ENCODE results near the gene LMX1B.

The LMX1B gene

DNA sequence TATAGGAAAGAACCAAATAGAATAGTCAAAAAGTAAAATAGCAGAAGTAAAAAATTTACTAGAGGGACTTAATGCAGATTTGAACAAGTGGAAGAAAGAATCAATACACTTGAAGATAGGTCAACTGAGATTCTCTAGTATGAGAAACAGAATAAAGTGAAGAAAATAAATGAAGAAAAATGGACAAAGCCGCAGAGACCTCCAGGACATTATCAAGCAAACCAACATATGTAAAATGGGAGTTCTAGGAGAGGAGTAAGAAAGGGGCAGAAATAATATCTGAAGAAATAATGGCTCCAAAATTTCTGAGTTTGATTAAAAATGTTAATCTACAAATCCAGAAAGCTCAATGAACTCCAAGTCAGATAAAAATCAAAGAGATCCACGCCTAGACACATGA lies 121.1 kb downstream of the LMX1B start:
- DNase-seq (ENCODE audit: insufficient read length, low spot score) (no peak), FAIRE-seq (no peak)

DNA sequence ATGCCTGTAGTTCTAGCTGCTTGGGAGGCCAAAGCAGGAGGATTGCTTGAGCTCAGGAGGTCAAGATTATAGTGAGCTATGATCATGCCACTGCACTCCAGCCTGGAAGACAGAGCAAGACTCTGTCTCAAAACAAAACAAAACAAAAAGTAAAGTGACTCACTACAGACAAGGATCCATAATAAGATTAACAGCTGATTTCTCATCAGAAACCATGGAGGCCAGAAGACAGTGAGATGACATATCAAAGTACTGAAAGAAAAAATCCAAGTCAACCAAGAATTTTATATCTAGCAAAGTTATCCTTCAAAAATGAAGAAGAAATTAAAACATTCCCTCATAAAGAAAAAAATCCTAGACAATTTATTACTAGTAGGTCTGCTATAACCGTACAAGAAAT lies 121.8 kb downstream of the LMX1B start:
- FAIRE-seq (no peak), DNase-seq (ENCODE audit: insufficient read length, low spot score) (no peak)

DNA sequence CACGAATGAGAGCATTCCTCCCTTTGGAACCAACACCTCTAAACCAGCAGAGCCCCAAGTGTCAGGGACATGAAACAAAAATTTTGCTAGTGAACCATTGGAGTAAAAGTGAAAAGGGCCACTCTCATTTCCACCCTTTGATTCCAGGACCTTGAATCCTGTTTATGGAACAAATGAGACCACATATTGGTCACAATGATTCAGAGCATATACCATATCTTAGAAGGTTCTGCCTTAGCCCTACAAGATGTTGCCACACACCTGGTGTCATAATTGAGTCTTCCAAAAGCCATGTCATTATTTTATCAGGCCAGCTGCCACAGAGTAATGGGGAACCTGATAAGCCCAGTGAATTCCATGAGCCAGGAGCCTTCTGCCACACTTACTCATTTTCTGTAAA lies 124.8 kb downstream of the LMX1B start:
- DNase-seq (ENCODE audit: insufficient read length, low spot score) = no peak
- no peak for FAIRE-seq

DNA sequence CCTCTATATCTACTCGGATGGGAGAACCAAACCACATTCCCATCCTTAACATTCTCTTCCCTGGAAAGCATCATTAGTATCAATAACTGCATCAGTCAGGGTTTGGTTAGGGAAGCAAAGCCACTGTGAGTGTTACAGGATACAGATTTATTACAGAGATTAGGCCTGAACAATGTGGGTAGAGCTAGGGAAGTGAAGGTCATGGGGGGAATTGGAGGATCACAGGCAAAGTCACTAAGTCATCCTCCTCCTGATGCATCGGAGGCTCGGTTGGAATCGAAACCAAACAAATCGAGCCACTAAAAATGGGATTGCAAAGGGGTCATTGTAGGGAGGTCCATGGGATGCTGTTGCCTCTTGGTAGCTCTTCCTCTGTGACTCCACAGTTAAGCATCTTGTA lies 129.3 kb downstream of the LMX1B start:
- no peak for DNase-seq (ENCODE audit: insufficient read length, low spot score)
- no peak for FAIRE-seq

DNA sequence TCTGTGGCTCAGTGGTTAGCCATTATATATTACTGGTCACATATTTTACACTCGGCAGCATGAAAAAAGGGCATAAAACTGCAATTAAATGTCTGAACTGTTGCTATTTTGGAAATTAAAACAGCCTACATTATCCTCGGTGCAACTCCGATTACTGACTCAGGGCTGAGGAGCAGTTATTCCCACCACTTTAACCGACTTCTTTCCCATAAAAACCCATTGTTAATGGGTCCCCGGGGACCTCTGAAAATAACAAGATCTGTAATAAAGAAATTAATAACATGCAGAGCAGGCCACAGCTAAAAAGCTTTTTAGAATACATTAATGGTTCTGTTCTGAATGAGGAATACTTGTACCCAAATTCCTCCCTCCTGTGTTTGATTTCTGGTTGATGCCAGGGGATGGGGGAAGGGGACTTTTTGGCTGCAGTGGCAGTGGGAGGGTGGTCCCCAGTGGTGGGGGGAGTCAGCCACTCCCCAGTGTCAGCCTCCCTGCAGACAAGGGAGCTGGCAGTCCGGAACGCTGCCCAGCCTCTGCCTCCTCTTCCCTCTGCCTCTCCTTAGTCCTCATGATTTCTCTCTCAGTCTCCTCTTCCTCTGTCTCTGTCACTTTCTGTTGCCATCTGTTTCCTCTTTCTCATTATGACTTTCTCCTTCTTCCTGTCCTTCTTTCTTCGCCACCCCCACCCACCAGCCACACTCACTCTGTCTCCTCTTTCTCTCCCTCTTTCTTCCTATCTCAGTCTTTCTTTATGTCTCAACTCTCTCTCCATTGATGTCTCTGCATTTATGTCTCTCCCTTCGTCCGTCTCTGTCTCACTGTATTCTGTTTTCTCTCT lies 132.1 kb downstream of the LMX1B start:
- DNase-seq (ENCODE audit: insufficient read length, low spot score) = no peak

More for the DNA sequence above, 132.1 kb downstream of the LMX1B start:
- FAIRE-seq = no peak
